ENCODE measurements around the gene KCNK7. TPM values are rescaled to one million over a fixed set of nuclear protein-coding genes. Genes with fewer than 3 reads are reported as not detected.
A peak's percentile ranks its signal among the peaks of the same experiment; 100 is the strongest.

Gene KCNK7
- total RNA-seq, 1 donor from 2014 or later, result 12.0 TPM

DNA sequence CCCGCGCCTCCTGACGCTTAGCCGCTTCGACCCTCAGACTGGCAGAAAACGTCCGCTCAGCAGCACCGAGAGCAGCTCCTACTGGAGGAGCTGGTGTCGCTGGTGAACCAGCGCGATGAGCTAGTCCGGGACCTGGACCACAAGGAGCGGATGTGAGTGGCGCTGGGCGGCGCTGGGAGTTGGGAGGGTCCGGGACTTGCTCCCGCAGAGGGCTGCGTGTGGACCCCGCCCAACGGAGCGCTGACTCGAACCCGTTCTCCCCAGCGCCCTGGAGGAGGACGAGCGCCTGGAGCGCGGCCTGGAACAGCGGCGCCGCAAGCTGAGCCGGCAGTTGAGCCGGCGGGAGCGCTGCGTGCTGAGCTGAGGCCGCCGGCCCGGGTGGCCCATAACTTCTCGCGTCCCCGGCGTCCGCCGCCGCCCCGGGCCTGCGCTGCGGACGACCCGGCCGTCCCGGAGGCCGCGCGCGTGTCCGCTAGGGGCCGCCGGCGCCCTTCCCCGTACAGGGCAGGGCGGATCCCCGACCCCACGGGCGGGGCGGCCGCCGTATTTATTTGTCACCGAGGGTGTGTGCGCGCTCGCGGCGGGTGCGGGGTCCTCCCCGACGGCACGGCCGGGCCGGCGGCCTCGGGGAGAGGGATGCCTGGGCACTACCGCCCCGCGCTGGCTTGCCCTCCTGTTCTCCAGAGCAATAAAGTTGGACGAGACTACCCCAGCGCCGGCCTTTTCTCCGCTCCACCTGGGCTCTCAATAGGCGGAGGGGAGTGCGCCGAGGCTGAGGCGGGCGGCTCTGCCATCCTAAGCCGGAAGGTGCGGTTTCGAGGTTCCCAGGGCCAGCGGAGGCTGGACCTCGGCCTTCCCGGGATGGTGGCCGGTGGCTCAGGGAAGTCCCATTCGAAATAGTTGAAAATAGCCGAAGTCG, 3.4 kb downstream of the KCNK7 start:
- intact Hi-C loops (cut with DNase I), result no loop called here
- Histone ChIP-seq H3K36me3 (peaks cover 0 to 6% of the 10 kb centered on the region in 2 donors), H3K27ac (peak overlapping the region; percentile 84), H3K9me3 (no peaks in the 10 kb centered on the region), H3K27me3 (no peaks in the 10 kb centered on the region), H3K4me1 (peaks cover 49% of the 10 kb centered on the region), H3K4me3 (peak overlapping the region in 1 of 2 donors; percentile 23)
- no peak for DNase-seq (ENCODE audit: extremely low spot score in 2 of 2)
- TF ChIP-seq POLR2A (IDR thresholded peaks at IDR 0.05) (no peak), POLR2AphosphoS5 (IDR thresholded peaks at IDR 0.05; ENCODE audit: insufficient read depth in 1 of 2, low read depth in 1 of 2) (no peak)
- TF ChIP-seq, protein P1, sequence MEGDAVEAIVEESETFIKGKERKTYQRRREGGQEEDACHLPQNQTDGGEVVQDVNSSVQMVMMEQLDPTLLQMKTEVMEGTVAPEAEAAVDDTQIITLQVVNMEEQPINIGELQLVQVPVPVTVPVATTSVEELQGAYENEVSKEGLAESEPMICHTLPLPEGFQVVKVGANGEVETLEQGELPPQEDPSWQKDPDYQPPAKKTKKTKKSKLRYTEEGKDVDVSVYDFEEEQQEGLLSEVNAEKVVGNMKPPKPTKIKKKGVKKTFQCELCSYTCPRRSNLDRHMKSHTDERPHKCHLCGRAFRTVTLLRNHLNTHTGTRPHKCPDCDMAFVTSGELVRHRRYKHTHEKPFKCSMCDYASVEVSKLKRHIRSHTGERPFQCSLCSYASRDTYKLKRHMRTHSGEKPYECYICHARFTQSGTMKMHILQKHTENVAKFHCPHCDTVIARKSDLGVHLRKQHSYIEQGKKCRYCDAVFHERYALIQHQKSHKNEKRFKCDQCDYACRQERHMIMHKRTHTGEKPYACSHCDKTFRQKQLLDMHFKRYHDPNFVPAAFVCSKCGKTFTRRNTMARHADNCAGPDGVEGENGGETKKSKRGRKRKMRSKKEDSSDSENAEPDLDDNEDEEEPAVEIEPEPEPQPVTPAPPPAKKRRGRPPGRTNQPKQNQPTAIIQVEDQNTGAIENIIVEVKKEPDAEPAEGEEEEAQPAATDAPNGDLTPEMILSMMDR (IDR thresholded peaks at IDR 0.05), result no peak

DNA sequence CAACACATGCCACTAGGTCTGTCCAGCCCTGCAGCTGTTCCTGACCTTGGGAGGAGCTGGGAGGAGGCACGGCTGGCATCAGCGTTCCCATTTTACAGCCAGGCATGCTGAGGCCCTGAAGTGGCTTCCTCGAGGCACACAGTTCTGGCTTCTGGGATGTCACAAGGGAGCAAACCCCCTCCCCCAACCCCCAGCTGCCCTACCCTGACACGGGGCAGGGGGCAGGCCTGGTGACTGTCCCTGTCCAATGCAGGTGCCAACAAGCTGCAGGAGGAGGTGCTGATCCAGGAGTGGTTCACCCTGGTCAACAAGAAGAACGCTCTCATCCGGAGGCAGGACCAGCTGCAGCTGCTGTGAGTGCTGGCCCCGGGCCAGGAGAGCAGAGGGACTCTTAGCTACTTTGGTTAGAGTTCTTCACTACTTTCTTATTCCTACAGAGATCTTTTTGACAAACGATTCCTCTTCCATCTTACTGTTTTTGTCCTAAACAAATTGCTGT, 5.3 kb downstream of the KCNK7 start:
- H3K9me3 ChIP-seq, result no peaks in the 10 kb centered on the region
- no peaks in the 10 kb centered on the region for H3K27me3 ChIP-seq
- H3K36me3 ChIP-seq, result peaks cover 0 to 6% of the 10 kb centered on the region in 2 donors
- no peak overlapping the region for H3K27ac ChIP-seq
- H3K4me1 ChIP-seq, result peaks cover 41% of the 10 kb centered on the region
- TF ChIP-seq, protein P1 (IDR thresholded peaks at IDR 0.05), result no peak
- TF ChIP-seq POLR2AphosphoS5 (IDR thresholded peaks at IDR 0.05; ENCODE audit: insufficient read depth in 1 of 2, low read depth in 1 of 2) (no peak), POLR2A (IDR thresholded peaks at IDR 0.05) (no peak)
- no peak overlapping the region for H3K4me3 ChIP-seq
- intact Hi-C loops (cut with DNase I), result no loop called here
- DNase-seq (ENCODE audit: extremely low spot score in 2 of 2), result no peak

DNA sequence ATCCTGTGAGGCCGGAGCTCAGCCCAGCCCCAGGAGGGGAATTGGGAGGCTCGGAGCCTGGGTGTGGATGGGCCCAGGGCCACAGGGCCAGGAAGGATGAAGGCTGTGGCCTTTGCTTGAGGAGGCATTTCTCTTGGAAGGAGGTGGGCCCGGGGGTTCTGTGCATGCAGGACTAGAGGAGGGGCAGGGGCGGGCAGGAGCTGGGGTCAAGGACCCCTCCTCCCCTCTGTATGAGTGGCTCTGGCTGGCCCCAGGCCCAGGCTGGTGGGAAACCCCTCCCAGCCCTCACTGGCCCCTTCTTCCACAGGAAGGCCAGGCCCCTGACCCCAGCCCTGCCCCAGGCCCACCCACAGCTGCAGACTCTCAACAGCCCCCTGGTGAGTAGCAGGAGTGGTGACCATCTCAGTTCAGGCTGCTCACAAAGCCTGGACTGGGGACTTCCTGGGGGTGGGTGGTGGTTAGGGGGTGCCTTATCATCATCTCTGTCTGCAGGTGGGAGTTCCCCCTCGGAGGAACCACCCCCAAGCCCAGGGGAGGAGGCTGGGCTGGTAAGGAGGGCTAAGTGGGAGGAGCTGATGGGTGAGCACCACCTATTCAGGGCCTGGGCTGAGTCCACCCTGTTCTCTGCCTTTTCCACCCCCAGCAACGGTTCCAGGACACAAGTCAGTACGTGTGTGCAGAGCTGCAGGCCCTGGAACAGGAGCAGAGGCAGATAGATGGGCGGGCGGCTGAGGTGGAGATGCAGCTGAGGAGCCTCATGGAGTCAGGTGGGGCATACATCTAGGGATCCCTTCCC, 6.0 kb downstream of the KCNK7 start:
- Histone ChIP-seq H3K27ac (no peak overlapping the region), H3K4me3 (no peak overlapping the region), H3K9me3 (no peaks in the 10 kb centered on the region), H3K27me3 (no peaks in the 10 kb centered on the region), H3K36me3 (peaks cover 0 to 6% of the 10 kb centered on the region in 2 donors), H3K4me1 (peaks cover 34% of the 10 kb centered on the region)
- TF ChIP-seq, protein P1 (IDR thresholded peaks at IDR 0.05), result no peak
- TF ChIP-seq POLR2AphosphoS5 (IDR thresholded peaks at IDR 0.05; ENCODE audit: insufficient read depth in 1 of 2, low read depth in 1 of 2) (no peak), POLR2A (IDR thresholded peaks at IDR 0.05) (no peak)
- DNase-seq (ENCODE audit: extremely low spot score in 2 of 2), result no peak
- intact Hi-C loops (cut with DNase I), result no loop called here

DNA sequence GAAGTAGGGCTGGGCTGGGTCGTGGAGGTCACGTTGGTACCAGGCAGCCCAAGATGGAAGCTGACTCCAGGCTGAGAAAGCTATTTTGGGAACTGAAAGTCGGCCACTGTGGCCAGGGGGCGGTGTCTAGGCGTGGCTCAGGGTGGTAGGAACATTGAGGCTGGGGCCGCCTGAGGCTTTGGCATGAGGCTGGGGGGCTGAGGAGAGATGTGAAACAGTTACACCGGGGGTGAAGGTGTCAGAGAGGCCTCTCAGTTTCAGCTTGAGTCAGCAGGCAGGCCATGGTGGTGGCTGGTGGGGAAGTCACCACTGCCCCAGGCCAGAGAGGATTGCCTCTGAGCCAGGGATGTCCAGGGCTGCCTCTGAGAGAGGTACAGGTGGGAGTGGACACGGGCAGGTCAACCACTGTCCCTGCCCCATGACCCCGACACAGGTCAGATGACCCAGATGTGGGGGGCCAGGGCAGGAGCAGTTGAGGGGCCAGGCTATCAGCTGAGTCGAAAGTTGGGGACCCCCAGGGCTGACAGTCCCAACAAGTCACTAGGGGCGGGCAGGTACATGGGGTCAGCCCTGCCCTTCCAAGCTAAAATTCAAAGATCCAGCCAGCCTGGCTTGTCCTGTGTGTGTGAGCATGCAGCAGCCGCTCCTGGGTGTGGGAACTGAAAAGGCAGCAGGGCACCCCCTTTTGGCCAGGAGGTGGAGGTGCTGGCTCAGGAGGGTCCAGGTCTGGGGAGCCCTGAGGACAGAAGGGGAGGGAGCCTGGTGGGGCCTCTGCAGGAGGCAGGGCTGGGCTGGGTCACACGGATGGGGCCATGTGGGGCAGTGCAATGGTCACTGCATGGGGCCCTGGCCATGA, 7.2 kb downstream of the KCNK7 start:
- no peaks in the 10 kb centered on the region for H3K9me3 ChIP-seq
- peaks cover 0 to 17% of the 10 kb centered on the region in 2 donors for H3K36me3 ChIP-seq
- peaks cover 22% of the 10 kb centered on the region for H3K4me1 ChIP-seq
- intact Hi-C loops (cut with DNase I), result no loop called here
- peak overlapping the region; percentile 51 for H3K27ac ChIP-seq
- TF ChIP-seq, protein P1 (IDR thresholded peaks at IDR 0.05), result peak in 1 of 3 experiments; percentile 40
- TF ChIP-seq POLR2AphosphoS5 (IDR thresholded peaks at IDR 0.05; ENCODE audit: insufficient read depth in 1 of 2, low read depth in 1 of 2), result no peak
- no peaks in the 10 kb centered on the region for H3K27me3 ChIP-seq
- no peak for DNase-seq (ENCODE audit: extremely low spot score in 2 of 2)
- H3K4me3 ChIP-seq, result no peak overlapping the region
